ENCODE measurements around the gene TMEM150C. TPM values are rescaled to one million over a fixed set of nuclear protein-coding genes. Genes with fewer than 3 reads are reported as not detected.

Gene TMEM150C
- total and polyA plus RNA-seq, 4 donors, result 4.8 to 8.7 (median 5.2) TPM

- peak; percentile 23 for TF ChIP-seq CTCF (IDR thresholded peaks at IDR 0.05; ENCODE audit: low read depth, low read length, missing input control)
- no peak for TF ChIP-seq FOXA2 (IDR thresholded peaks at IDR 0.05)
Observed at GRCh38 chr4:82578935-82579334, 17.1 kb upstream of the TMEM150C start (continued).

DNA sequence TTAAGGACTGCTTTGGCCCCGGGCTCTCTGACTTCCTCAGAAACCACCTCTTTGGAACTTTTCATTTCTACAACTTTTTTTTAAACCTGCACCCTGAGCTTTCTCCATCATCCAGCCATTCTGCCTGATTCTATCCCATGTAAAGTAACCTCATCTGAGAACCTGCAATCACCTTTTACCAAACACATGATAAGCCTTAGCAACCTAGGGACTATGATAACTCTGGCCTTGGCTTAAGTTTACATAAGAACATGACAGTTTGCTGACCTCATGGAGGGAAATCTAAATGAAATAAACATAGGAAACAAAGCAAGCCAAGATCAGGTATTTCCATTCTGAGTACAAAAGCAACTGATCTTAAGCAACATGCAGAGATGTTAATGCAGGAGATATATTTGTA is 15.7 kb upstream of the TMEM150C start:
- 89% methylated on average over 1 of the region's 1 CpG for WGBS
- Histone ChIP-seq H3K27me3 (ENCODE audit: control insufficient read depth in 4 of 4, insufficient read depth in 4 of 4, low read length in 3 of 4) (no peaks in the 10 kb centered on the region), H3K9ac (ENCODE audit: low read depth in 1 of 2, low read length in 2 of 2) (no peak overlapping the region), H3K36me3 (ENCODE audit: control insufficient read depth in 4 of 4, insufficient read depth in 3 of 4, low read depth in 1 of 4, low read length in 3 of 4) (no peaks in the 10 kb centered on the region), H3K9me3 (ENCODE audit: control insufficient read depth in 4 of 4, low read length in 3 of 4) (no peaks in the 10 kb centered on the region), H3K27ac (ENCODE audit: low read depth in 1 of 2, low read length in 2 of 2) (no peak overlapping the region), H3K4me3 (ENCODE audit: low read depth in 1 of 3, low read length in 3 of 3) (no peak overlapping the region), H3K4me1 (ENCODE audit: control insufficient read depth in 4 of 4, insufficient read depth in 4 of 4, low read length in 3 of 4) (no peaks in the 10 kb centered on the region)
- no peak for DNase-seq (ENCODE audit: low spot score)
- TF ChIP-seq HNF4A (conservative IDR thresholded peaks at IDR 0.05), result peak; percentile 14 to 16
- no peak for TF ChIP-seq FOXA1 (IDR thresholded peaks at IDR 0.05)
- peak in 1 of 2 donors; percentile 17 for TF ChIP-seq RXRA (IDR thresholded peaks at IDR 0.05)

- WGBS, result 67% methylated on average over 3 of the region's 3 CpGs
- H3K9ac ChIP-seq (ENCODE audit: low read depth in 1 of 2, low read length in 2 of 2), result no peak overlapping the region
- no peaks in the 10 kb centered on the region for H3K27me3 ChIP-seq (ENCODE audit: control insufficient read depth in 4 of 4, insufficient read depth in 4 of 4, low read length in 3 of 4)
- no peaks in the 10 kb centered on the region for H3K4me1 ChIP-seq (ENCODE audit: control insufficient read depth in 4 of 4, insufficient read depth in 4 of 4, low read length in 3 of 4)
- no peak for DNase-seq (ENCODE audit: low spot score)
- no peaks in the 10 kb centered on the region for H3K9me3 ChIP-seq (ENCODE audit: control insufficient read depth in 4 of 4, low read length in 3 of 4)
- no peak overlapping the region for H3K4me3 ChIP-seq (ENCODE audit: low read depth in 1 of 3, low read length in 3 of 3)
- TF ChIP-seq NR2F2 (IDR thresholded peaks at IDR 0.05) (no peak), HNF4A (conservative IDR thresholded peaks at IDR 0.05) (no peak), FOXA2 (IDR thresholded peaks at IDR 0.05) (no peak), TAF1 (conservative IDR thresholded peaks at IDR 0.05) (no peak), ZBTB33 (IDR thresholded peaks at IDR 0.05) (no peak), YY1 (IDR thresholded peaks at IDR 0.05) (no peak), CTCF (IDR thresholded peaks at IDR 0.05; ENCODE audit: low read depth, low read length, missing input control) (no peak), FOXA1 (IDR thresholded peaks at IDR 0.05) (no peak), RXRA (IDR thresholded peaks at IDR 0.05) (no peak), HNF4G (IDR thresholded peaks at IDR 0.05) (no peak), REST (IDR thresholded peaks at IDR 0.05) (no peak), SP1 (IDR thresholded peaks at IDR 0.05) (no peak), RAD21 (IDR thresholded peaks at IDR 0.05) (no peak), GABPA (IDR thresholded peaks at IDR 0.05 in 1 of 2, conservative IDR thresholded peaks at IDR 0.05 in 1 of 2) (no peak), EGR1 (IDR thresholded peaks at IDR 0.05; ENCODE audit: low read depth in 2 of 2) (no peak), MAX (IDR thresholded peaks at IDR 0.05) (no peak), JUND (IDR thresholded peaks at IDR 0.05) (no peak)
- TF ChIP-seq, protein P1, sequence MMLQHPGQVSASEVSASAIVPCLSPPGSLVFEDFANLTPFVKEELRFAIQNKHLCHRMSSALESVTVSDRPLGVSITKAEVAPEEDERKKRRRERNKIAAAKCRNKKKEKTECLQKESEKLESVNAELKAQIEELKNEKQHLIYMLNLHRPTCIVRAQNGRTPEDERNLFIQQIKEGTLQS (IDR thresholded peaks at IDR 0.05), result no peak
- no peaks in the 10 kb centered on the region for H3K36me3 ChIP-seq (ENCODE audit: control insufficient read depth in 4 of 4, insufficient read depth in 3 of 4, low read depth in 1 of 4, low read length in 3 of 4)
- H3K27ac ChIP-seq (ENCODE audit: low read depth in 1 of 2, low read length in 2 of 2), result no peak overlapping the region
Observed at GRCh38 chr4:82569727-82570126, 7.9 kb upstream of the TMEM150C start.

Data from liver (tissue), 9 donors.